Activated T-helper 17 cell treated with anti-CD3 and anti-CD28 coated beads, Interleukin-2, amount 50 U/mL, for 72 hours (primary cell): ENCODE measurements around the gene PHOSPHO2. TPM values are rescaled to one million over a fixed set of nuclear protein-coding genes. Genes with fewer than 3 reads are reported as not detected.

Experiments
- ATAC-seq: fragments of 150-1000 bp; cut with Tn5 transposase; replicated peaks from 2 replicates; pipeline ENCODE4 v1.10.0; 2021; ENCODE audit warnings: mild to moderate bottlenecking, moderate library complexity
- H3K27ac Mint-ChIP-seq: one replicate; pipeline ENCODE4 v1.8.0; 2022; ENCODE audit warnings: mixed read lengths
- H3K27me3 Mint-ChIP-seq: one replicate; pipeline ENCODE4 v1.8.0; 2022; ENCODE audit warnings: mixed read lengths
- H3K36me3 Mint-ChIP-seq: one replicate; pipeline ENCODE4 v1.8.0; 2022; ENCODE audit warnings: low read depth, mild to moderate bottlenecking, mixed read lengths
- H3K4me1 Mint-ChIP-seq: one replicate; pipeline ENCODE4 v1.8.0; 2022; ENCODE audit warnings: mixed read lengths
- H3K4me3 Mint-ChIP-seq: one replicate; pipeline ENCODE4 v1.8.0; 2022; ENCODE audit warnings: mild to moderate bottlenecking, mixed read lengths
- H3K9me3 Mint-ChIP-seq: one replicate; pipeline ENCODE4 v1.8.0; 2022; ENCODE audit warnings: mixed read lengths
- total RNA-seq, 2 donors: library from RNA; stranded (reverse); gene quantifications; one replicate each; pipeline ENCODE4 v1.2.3, GENCODE V29; 2022

Gene PHOSPHO2
- total RNA-seq, 2 donors from 2014 or later = 2.9 to 4.3 TPM

- Mint-ChIP-seq H3K27me3 (no peaks in the 10 kb centered on the region), H3K27ac (no peak overlapping the region)
Observed at GRCh38 chr2:169716938-169717690, 22.8 kb downstream of the PHOSPHO2 start.

DNA sequence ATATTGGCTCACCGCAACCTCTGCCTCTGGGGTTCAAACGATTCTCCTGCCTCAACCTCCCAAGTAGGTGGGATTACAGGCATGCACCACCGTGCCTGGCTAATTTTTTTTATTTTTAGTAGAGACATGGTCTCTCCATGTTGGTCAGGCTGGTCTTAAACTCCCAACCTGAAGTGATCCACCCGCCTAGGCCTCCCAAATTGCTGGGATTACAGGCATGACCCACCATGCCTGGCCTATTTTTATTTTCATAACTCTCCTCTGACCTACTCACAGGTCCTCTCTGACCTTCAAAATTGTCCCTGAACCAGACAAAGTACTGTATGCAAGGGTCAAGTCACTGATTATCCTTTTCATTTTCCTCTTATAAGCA is 23.4 kb downstream of the PHOSPHO2 start:
- Mint-ChIP-seq H3K4me3 (no peak overlapping the region), H3K27ac (no peak overlapping the region), H3K27me3 (no peaks in the 10 kb centered on the region), H3K9me3 (no peaks in the 10 kb centered on the region), H3K4me1 (no peaks in the 10 kb centered on the region), H3K36me3 (no peaks in the 10 kb centered on the region)
- ATAC-seq = no peak

More at GRCh38 chr2:169716938-169717690, 22.8 kb downstream of the PHOSPHO2 start:
- H3K9me3 Mint-ChIP-seq = no peaks in the 10 kb centered on the region
- no peak for ATAC-seq
- H3K36me3 Mint-ChIP-seq = no peaks in the 10 kb centered on the region
- H3K4me3 Mint-ChIP-seq = no peak overlapping the region
- no peaks in the 10 kb centered on the region for H3K4me1 Mint-ChIP-seq

DNA sequence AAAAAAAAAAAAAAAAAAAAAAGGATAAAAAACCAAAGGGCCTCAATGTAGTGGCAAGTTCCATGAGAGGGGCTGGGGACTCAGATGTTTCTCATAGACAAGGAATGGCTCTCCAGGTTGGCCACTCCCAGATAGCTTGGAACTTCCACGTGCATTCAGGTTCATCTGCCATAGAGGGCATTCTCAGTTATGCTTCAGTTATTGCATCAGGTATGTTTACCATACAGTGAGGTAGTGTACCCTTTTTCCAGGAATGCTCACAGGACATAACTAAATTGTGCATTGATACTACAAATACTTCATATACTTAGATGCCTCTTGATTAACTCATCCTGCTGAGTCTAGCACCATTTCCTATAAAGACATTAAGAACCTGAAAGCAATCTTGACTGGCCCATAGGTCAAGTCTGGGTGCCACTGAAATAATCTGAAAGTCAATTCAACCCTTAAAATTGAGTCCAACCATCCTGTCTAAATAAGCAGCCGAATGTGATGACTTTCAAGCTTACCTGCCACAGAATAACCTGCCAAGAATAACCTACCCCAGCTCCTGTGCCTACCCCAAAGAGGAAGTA is 24.7 kb downstream of the PHOSPHO2 start:
- Mint-ChIP-seq H3K4me3 (no peak overlapping the region), H3K27ac (no peak overlapping the region), H3K27me3 (no peaks in the 10 kb centered on the region), H3K9me3 (no peaks in the 10 kb centered on the region), H3K4me1 (no peaks in the 10 kb centered on the region), H3K36me3 (no peaks in the 10 kb centered on the region)
- ATAC-seq = no peak

DNA sequence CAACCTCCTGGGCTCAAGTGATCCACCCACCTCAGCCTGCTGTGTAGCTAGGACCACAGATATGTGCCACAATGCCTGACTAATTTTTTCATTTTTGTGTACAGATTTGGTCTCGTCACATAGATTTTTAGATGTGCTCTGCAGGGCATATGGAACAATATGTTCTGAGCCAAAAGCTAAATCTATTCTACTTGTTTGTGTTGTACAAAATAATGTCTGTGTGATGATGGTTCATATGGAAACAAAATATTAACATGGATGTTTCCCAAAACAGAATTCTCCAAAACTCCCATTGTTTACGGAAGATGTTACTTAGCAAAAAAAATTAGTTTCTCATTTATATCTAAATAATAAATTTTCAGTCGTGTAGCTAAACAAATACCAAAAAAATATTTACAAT is 26.7 kb downstream of the PHOSPHO2 start:
- Mint-ChIP-seq H3K9me3 (no peaks in the 10 kb centered on the region), H3K27ac (no peak overlapping the region), H3K4me3 (no peak overlapping the region), H3K4me1 (no peaks in the 10 kb centered on the region), H3K27me3 (no peaks in the 10 kb centered on the region), H3K36me3 (no peaks in the 10 kb centered on the region)
- no peak for ATAC-seq

DNA sequence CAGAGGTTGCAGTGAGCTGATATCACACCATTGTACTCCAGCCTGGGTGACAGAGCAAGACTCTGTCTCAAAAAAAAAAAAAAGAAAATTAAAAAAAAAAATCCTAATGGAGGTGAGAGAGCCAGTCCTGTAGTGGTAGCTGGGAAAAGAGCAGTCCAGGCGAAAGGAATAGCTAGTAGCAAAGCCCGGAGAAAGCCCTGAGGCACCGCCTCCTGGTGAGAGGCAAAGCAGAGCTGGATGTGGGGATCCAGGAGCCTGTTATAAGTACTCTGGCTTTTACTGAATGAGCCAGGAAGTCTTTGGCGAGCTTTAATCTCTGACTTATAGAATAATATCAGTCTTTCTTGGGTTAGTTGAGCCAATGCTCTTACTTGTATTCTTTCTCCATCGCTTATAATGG is 32.8 kb downstream of the PHOSPHO2 start:
- H3K27ac Mint-ChIP-seq = no peak overlapping the region
- H3K9me3 Mint-ChIP-seq = no peaks in the 10 kb centered on the region
- no peaks in the 10 kb centered on the region for H3K36me3 Mint-ChIP-seq
- peaks cover 3% of the 10 kb centered on the region for H3K27me3 Mint-ChIP-seq
- H3K4me3 Mint-ChIP-seq = no peak overlapping the region
- H3K4me1 Mint-ChIP-seq = no peaks in the 10 kb centered on the region
- ATAC-seq = no peak

- Mint-ChIP-seq H3K27me3 (peaks cover 14% of the 10 kb centered on the region), H3K9me3 (no peaks in the 10 kb centered on the region), H3K4me1 (peaks cover 5% of the 10 kb centered on the region), H3K36me3 (peaks cover 6% of the 10 kb centered on the region), H3K27ac (no peak overlapping the region), H3K4me3 (no peak overlapping the region)
- ATAC-seq = no peak
Observed at GRCh38 chr2:169729274-169729605, 35.0 kb downstream of the PHOSPHO2 start.

GRCh38 chr2:169732075-169732474 is 37.8 kb downstream of the PHOSPHO2 start:
- no peak overlapping the region for H3K4me3 Mint-ChIP-seq
- H3K27me3 Mint-ChIP-seq = peaks cover 29% of the 10 kb centered on the region
- H3K9me3 Mint-ChIP-seq = no peaks in the 10 kb centered on the region
- H3K36me3 Mint-ChIP-seq = peaks cover 6% of the 10 kb centered on the region
- H3K27ac Mint-ChIP-seq = no peak overlapping the region
- H3K4me1 Mint-ChIP-seq = peaks cover 5% of the 10 kb centered on the region
- ATAC-seq = no peak

DNA sequence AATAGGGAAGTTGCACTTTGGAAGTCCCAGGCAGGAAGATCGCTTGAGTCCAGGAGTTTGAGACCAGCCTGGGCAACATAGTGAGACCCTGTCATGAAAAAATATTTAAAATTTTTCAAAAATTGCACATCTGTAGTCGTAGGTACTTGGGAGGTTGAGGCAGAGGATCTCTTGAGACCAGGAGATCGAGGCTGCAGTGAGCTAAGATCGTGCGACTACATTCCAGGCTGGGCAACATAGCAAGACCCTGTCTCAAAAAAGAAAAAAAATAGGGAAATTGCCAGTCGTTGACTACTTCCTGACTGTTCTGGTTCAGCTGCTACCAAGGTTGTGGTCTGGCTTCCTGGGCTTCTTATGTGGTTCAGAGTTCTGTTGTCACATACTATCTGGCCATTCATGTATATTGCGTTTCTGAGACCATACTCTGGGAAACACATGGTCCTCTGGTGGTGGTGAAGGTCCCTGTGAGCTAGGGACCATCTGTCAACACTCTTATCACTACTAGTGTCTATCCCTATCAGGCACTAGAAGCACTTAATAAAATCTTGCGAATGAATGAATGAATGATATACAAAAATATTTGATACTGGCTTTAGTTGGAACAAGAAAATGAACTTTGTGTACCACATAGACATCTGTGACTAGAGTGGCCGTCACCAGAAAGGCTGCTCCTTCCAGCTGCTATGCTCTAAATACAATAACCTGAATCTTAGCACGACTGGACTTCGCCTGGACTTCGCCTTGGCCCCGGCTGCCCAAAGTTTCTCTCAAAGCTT is 38.5 kb downstream of the PHOSPHO2 start:
- Mint-ChIP-seq H3K4me1 (peaks cover 5% of the 10 kb centered on the region), H3K4me3 (peak overlapping the region; percentile 87), H3K9me3 (no peaks in the 10 kb centered on the region), H3K27me3 (peaks cover 31% of the 10 kb centered on the region), H3K27ac (no peak overlapping the region), H3K36me3 (peaks cover 6% of the 10 kb centered on the region)
- ATAC-seq = no peak

- H3K4me3 Mint-ChIP-seq = peak overlapping the region; percentile 87
- H3K36me3 Mint-ChIP-seq = peaks cover 6% of the 10 kb centered on the region
- no peak overlapping the region for H3K27ac Mint-ChIP-seq
- no peaks in the 10 kb centered on the region for H3K9me3 Mint-ChIP-seq
- peaks cover 5% of the 10 kb centered on the region for H3K4me1 Mint-ChIP-seq
- H3K27me3 Mint-ChIP-seq = peaks cover 31% of the 10 kb centered on the region
- ATAC-seq = peak; percentile 68
Observed at GRCh38 chr2:169734169-169734847, 40.0 kb downstream of the PHOSPHO2 start.

DNA sequence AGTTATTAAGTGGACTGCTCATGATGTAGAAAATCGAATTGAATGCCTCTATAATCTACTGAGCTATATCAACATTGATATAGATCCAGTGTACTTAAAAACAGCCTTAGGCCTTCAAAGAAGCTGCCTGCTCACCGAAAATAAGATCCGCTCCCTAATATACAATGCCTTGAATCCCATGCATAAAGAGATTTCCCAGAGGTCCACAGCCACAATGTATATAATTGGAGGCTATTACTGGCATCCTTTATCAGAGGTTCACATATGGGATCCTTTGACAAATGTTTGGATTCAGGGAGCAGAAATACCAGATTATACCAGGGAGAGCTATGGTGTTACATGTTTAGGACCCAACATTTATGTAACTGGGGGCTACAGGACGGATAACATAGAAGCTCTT is 41.4 kb downstream of the PHOSPHO2 start:
- Mint-ChIP-seq H3K27me3 (peaks cover 31% of the 10 kb centered on the region), H3K4me1 (peaks cover 5% of the 10 kb centered on the region), H3K36me3 (peaks cover 6% of the 10 kb centered on the region), H3K9me3 (no peaks in the 10 kb centered on the region), H3K27ac (no peak overlapping the region), H3K4me3 (peak overlapping the region; percentile 87)
- no peak for ATAC-seq

GRCh38 chr2:169736902-169737301 is 42.6 kb downstream of the PHOSPHO2 start:
- Mint-ChIP-seq H3K4me3 (no peak overlapping the region), H3K9me3 (no peaks in the 10 kb centered on the region), H3K27me3 (peaks cover 31% of the 10 kb centered on the region), H3K4me1 (peaks cover 5% of the 10 kb centered on the region), H3K36me3 (peaks cover 6% of the 10 kb centered on the region), H3K27ac (no peak overlapping the region)
- ATAC-seq = no peak

DNA sequence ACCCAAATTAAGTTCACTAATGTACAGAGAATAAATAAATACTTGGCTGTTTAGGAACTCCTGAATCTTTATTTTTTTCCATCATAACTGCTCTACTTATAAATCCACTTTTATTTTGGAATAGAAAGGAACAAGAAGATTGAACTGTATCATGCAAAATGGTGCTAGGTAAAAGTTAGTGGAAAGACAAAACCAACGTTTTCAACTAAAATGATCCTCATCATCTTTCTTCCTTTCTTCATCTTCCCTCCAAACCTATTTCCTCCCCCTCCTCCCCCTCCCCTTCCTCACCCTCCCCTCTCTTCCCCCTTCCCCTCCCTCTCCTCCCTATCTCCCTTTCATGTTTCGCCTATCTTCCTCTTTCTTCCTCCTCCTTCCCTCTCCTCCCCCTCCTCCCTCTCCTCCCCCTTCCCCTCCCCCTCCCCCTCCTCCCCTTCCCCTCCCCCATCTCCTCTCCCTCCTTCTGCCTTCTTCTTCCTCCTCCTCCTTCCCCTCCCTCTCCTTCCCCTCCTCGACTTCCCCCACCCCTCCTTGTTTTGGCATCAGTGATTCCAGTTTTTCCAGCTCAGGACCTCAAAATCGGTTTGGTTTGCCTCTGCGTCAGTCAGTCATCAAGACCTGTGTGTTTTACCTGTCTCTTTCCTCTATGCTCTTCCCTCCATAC is 44.4 kb downstream of the PHOSPHO2 start:
- H3K4me3 Mint-ChIP-seq = no peak overlapping the region
- no peak for ATAC-seq
- no peaks in the 10 kb centered on the region for H3K4me1 Mint-ChIP-seq
- no peak overlapping the region for H3K27ac Mint-ChIP-seq
- no peaks in the 10 kb centered on the region for H3K9me3 Mint-ChIP-seq
- H3K36me3 Mint-ChIP-seq = peaks cover 1% of the 10 kb centered on the region
- peaks cover 19% of the 10 kb centered on the region for H3K27me3 Mint-ChIP-seq

- no peaks in the 10 kb centered on the region for H3K4me1 Mint-ChIP-seq
- ATAC-seq = no peak
- H3K36me3 Mint-ChIP-seq = no peaks in the 10 kb centered on the region
- H3K27ac Mint-ChIP-seq = no peak overlapping the region
- no peaks in the 10 kb centered on the region for H3K9me3 Mint-ChIP-seq
- no peak overlapping the region for H3K4me3 Mint-ChIP-seq
- peaks cover 19% of the 10 kb centered on the region for H3K27me3 Mint-ChIP-seq
Observed at GRCh38 chr2:169739351-169739750, 45.1 kb downstream of the PHOSPHO2 start.

DNA sequence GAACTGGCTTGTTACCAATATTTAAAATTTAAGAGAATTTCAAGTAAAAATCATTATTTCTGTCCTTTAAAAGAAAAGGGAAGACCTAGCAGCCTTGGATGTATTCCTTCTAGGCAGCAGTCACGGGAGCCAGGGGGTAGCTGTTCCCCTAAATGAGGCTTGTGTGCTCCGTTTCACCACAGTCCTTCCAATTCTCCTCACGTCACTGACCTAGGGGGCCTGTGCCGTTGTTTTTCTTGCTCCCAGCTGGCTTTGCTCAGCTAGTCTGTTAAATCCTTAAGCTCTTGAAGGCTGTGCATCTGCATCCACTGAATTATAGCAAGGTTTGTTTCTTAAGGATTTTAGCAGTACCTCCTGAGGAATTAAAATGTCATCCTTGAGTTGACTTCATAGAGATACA is 49.3 kb downstream of the PHOSPHO2 start:
- H3K36me3 Mint-ChIP-seq = no peaks in the 10 kb centered on the region
- no peaks in the 10 kb centered on the region for H3K9me3 Mint-ChIP-seq
- no peaks in the 10 kb centered on the region for H3K27me3 Mint-ChIP-seq
- H3K27ac Mint-ChIP-seq = no peak overlapping the region
- H3K4me1 Mint-ChIP-seq = no peaks in the 10 kb centered on the region
- no peak for ATAC-seq
- H3K4me3 Mint-ChIP-seq = no peak overlapping the region
